Measurements from ENCODE around the gene MICALL2.

The MICALL2 gene

DNA sequence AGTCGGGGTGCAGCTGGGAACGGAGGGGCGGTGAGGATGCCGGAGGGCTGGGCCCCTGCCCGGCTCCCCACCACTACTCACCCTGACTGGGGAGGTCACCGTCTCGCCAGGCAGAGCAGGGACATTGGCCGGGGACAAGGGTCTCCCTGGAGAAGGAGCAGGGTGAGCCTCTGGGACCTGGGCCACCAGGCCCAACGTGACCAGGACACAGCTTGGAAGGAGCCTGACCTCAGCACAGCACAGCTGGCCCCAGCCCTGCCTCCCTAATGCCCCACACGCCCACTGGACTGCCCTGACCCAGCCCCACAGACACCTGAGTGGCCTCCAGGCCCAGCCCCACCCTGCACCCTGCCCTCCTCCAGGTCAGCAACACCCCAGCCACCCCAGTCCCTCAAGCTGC lies 21.1 kb downstream of the MICALL2 start:
- Histone ChIP-seq H3K9ac (ENCODE audit: low read length) (no peak overlapping the region), H3K4me3 (ENCODE audit: low read depth, low read length) (no peak overlapping the region), H3K9me3 (ENCODE audit: control insufficient read depth, insufficient read depth, low read depth, low read length) (no peaks in the 10 kb centered on the region), H3K36me3 (ENCODE audit: control insufficient read depth, insufficient read depth, low read length) (no peaks in the 10 kb centered on the region), H3K4me1 (ENCODE audit: control insufficient read depth, insufficient read depth, low read length) (no peaks in the 10 kb centered on the region), H3K27ac (ENCODE audit: low read depth, low read length) (no peak overlapping the region), H3K27me3 (ENCODE audit: control insufficient read depth, insufficient read depth, low read length) (no peaks in the 10 kb centered on the region)

DNA sequence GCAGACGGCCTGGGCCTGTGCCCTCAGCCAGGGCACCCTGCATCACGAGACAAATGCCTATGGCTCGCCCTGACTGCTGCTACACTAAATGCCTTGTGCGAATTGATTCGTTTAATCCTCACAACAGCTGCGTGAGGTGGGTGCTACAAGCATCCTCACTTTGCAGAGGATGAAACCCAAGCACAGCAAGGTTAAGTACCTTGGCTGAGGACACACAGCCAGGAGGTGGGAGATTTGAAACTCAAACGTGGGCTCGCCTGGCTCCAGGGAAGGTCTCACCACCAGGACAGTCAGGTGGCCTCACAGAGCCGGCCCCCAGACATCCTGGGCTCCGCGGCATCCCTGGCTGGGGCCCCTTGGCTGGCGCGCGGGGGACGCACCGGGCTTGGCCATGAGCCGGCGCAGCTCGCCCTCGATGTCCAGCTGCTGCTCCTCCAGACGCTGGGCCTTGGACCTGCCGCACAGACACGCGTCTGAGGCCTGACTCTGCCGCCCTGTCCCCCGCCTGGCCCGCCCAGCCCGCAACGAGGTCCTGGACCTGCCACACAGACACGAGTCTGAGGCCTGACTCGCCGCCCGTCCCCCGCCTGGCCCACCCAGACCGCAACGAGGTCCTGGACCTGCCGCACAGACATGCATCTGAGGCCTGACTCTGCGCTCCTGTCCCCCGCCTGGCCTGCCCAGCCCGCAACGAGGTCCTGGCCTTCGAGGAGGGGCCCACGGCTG lies 22.0 kb downstream of the MICALL2 start:
- Histone ChIP-seq H3K4me1 (ENCODE audit: control insufficient read depth, insufficient read depth, low read length) (no peaks in the 10 kb centered on the region), H3K9ac (ENCODE audit: low read length) (no peak overlapping the region), H3K27me3 (ENCODE audit: control insufficient read depth, insufficient read depth, low read length) (no peaks in the 10 kb centered on the region), H3K4me3 (ENCODE audit: low read depth, low read length) (no peak overlapping the region), H3K36me3 (ENCODE audit: control insufficient read depth, insufficient read depth, low read length) (no peaks in the 10 kb centered on the region), H3K9me3 (ENCODE audit: control insufficient read depth, insufficient read depth, low read depth, low read length) (no peaks in the 10 kb centered on the region), H3K27ac (ENCODE audit: low read depth, low read length) (no peak overlapping the region)

DNA sequence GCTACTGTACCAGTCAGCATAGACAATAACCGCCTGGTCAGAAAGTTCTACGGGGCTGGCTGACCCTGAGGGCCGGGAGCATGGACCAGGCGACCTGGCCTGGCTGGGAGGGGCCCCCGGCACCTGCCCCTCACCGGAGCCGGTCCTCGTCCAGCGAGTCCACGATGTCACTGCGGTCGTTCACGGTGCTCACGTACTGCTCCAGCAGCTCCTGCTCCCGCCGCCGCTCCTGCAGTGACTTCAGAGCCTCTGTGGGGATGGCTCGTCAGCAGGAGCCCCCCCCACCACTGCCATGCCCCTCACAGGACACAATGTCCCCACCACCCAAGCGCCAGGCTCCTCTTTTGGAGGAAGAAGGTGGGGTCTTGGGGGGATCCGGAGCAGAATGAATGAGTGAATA lies 22.7 kb downstream of the MICALL2 start:
- Histone ChIP-seq H3K27ac (ENCODE audit: low read depth, low read length) (no peak overlapping the region), H3K36me3 (ENCODE audit: control insufficient read depth, insufficient read depth, low read length) (no peaks in the 10 kb centered on the region), H3K4me3 (ENCODE audit: low read depth, low read length) (no peak overlapping the region), H3K27me3 (ENCODE audit: control insufficient read depth, insufficient read depth, low read length) (no peaks in the 10 kb centered on the region), H3K9ac (ENCODE audit: low read length) (no peak overlapping the region), H3K4me1 (ENCODE audit: control insufficient read depth, insufficient read depth, low read length) (no peaks in the 10 kb centered on the region), H3K9me3 (ENCODE audit: control insufficient read depth, insufficient read depth, low read depth, low read length) (no peaks in the 10 kb centered on the region)

DNA sequence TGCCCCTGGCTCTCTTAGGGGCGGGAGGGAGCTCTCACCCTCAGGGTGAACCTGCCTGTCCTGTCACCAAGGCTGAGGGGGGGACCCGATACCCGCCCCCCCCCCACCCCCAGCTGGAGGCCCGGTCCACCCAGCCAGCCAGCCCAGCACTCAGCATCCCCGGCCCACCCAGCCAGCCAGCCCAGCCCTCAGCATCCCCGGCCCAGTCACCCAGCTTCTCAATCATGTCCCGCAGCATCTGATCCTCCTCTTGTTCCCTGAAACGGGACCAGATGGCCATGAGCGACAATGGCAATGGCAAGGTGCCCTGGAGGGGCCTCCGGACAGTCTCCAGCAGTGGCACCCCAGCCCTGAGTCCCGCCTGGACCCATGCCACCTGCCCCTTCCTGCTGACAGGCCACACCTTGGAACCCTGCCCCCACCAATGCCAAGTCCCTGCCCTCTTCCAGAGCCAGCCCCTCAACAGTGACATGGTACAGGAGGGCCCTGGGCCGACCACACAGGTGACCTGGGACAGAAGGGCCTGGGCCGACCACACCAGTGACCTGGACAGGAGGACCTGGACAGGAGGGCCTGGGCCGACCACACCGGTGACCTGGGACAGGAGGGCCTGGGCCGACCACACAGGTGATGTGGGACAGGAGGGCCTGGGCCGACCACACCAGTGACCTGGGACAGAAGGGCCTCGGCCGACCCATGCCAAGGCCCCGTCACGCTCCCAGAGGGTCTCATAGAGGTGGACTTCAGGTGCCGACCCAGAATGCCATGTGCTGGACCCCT lies 24.2 kb downstream of the MICALL2 start:
- Histone ChIP-seq H3K27me3 (ENCODE audit: control insufficient read depth, insufficient read depth, low read length) (no peaks in the 10 kb centered on the region), H3K9me3 (ENCODE audit: control insufficient read depth, insufficient read depth, low read depth, low read length) (no peaks in the 10 kb centered on the region), H3K9ac (ENCODE audit: low read length) (no peak overlapping the region), H3K4me1 (ENCODE audit: control insufficient read depth, insufficient read depth, low read length) (no peaks in the 10 kb centered on the region), H3K36me3 (ENCODE audit: control insufficient read depth, insufficient read depth, low read length) (no peaks in the 10 kb centered on the region), H3K27ac (ENCODE audit: low read depth, low read length) (no peak overlapping the region), H3K4me3 (ENCODE audit: low read depth, low read length) (no peak overlapping the region)

DNA sequence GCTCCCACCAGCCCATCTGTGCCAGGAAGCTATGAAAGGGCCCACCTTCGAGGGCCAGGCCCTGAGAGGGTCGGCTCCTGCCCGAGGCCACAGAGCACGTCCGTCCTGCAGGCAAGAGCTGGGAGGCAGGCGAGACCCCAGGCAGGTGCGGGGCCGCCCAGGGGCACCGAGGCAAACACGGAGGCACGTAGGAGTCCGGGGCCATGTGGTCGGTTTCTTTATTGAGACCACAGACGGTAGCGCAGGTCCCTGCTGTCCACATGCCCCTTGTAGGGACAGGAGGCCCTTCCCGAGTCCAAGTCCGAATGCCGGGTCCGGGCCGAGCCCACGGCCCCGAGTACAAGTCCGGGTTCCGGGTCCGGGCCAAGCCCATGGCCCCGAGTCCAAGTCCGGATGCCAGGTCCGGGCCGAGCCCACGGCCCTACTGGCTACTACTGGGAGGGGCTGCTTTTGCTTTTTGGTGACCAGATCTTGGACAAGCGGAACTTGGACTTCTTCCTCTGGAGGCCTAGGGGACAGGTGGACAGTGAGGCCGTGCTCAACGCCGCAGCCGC lies 25.0 kb downstream of the MICALL2 start:
- Histone ChIP-seq H3K27ac (ENCODE audit: low read depth, low read length) (no peak overlapping the region), H3K4me1 (ENCODE audit: control insufficient read depth, insufficient read depth, low read length) (0 out of 2 replicates have a peak, but pooled peaks cover under 1% of the 10 kb centered on the region), H3K9me3 (ENCODE audit: control insufficient read depth, insufficient read depth, low read depth, low read length) (no peaks in the 10 kb centered on the region), H3K9ac (ENCODE audit: low read length) (no peak overlapping the region), H3K27me3 (ENCODE audit: control insufficient read depth, insufficient read depth, low read length) (no peaks in the 10 kb centered on the region), H3K36me3 (ENCODE audit: control insufficient read depth, insufficient read depth, low read length) (no peaks in the 10 kb centered on the region), H3K4me3 (ENCODE audit: low read depth, low read length) (no peak overlapping the region)

DNA sequence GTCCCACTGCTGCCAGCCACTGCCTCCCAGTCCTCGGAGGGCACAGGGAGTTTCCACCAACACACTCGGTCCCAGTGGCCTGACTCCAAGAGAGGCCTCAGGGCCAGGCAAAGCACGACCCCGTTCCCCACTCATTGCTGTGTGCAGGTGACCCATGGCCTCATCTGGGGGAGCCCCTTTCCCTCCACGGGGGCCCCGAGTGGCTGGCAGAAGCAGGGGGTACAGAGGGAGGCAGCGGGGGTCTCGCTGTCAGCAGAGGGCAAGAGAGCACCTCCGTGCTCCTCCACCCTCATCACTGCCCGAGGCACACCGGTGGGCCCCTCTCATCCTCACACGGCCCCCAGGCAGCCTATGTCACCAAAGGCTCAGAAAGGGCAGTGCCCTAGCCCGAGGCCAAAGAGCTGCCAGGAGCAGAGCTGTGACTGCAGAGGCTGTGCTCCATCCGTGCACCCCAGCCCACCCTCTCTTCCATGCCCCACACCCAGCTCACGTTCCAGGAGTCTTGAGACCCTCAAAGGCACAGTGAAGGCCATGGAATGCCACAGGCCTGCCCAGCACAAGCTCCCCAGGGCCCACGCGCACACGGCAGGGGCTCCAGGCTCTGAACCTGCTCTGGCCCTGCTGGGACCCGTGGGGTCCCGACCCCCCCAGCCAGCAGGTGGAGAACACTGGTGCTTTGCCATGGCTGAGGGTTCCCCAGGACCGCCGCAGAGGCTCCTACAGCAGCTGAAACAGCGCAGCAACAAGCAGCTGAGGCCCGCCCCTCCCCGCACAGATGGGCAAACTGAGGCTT lies 25.9 kb downstream of the MICALL2 start:
- Histone ChIP-seq H3K36me3 (ENCODE audit: control insufficient read depth, insufficient read depth, low read length) (no peaks in the 10 kb centered on the region), H3K27ac (ENCODE audit: low read depth, low read length) (no peak overlapping the region), H3K27me3 (ENCODE audit: control insufficient read depth, insufficient read depth, low read length) (no peaks in the 10 kb centered on the region)

DNA sequence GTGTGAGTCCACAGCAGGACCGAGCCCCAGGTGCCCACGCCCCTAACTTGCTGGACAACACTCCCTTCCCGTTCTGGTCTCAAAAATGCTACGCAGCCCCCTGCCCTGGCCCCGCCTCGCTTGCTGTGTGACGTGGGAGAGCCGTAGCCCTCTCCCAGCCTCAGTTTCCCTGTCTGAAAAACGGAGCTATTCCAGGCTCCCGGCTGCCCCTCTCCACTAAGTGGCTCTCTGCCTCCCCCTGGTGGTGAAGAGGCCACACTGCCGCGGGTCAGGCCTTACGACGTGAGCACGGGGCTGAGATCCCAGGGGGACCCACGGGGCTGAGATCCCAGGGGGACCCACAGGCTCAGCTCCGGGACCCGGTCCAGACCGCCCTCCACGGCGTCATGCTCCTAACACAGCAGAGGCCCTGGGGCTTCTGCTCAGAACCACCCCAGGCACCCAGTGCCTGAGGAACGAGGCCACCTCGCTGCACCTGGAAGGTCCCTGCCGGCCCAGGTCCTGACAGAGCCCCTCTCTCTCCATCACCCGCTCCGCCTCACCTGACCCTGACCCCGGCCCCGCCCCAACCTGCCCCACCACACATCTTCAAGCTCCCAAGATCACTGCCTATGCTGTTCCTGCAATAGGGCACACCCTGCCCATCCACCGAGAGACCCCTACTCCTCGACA lies 26.7 kb downstream of the MICALL2 start:
- no peak overlapping the region for H3K27ac ChIP-seq (ENCODE audit: low read depth, low read length)
- no peaks in the 10 kb centered on the region for H3K9me3 ChIP-seq (ENCODE audit: control insufficient read depth, insufficient read depth, low read depth, low read length)
- H3K4me3 ChIP-seq (ENCODE audit: low read depth, low read length) = no peak overlapping the region
- H3K36me3 ChIP-seq (ENCODE audit: control insufficient read depth, insufficient read depth, low read length) = no peaks in the 10 kb centered on the region
- peaks cover 8% of the 10 kb centered on the region; the same call in 1 of the 2 replicates for H3K4me1 ChIP-seq (ENCODE audit: control insufficient read depth, insufficient read depth, low read length)
- no peak overlapping the region for H3K9ac ChIP-seq (ENCODE audit: low read length)
- H3K27me3 ChIP-seq (ENCODE audit: control insufficient read depth, insufficient read depth, low read length) = no peaks in the 10 kb centered on the region

More for the DNA sequence above, 25.9 kb downstream of the MICALL2 start:
- no peaks in the 10 kb centered on the region for H3K9me3 ChIP-seq (ENCODE audit: control insufficient read depth, insufficient read depth, low read depth, low read length)
- H3K4me1 ChIP-seq (ENCODE audit: control insufficient read depth, insufficient read depth, low read length) = peaks cover 8% of the 10 kb centered on the region; the same call in 1 of the 2 replicates
- no peak overlapping the region for H3K4me3 ChIP-seq (ENCODE audit: low read depth, low read length)
- no peak overlapping the region for H3K9ac ChIP-seq (ENCODE audit: low read length)

DNA sequence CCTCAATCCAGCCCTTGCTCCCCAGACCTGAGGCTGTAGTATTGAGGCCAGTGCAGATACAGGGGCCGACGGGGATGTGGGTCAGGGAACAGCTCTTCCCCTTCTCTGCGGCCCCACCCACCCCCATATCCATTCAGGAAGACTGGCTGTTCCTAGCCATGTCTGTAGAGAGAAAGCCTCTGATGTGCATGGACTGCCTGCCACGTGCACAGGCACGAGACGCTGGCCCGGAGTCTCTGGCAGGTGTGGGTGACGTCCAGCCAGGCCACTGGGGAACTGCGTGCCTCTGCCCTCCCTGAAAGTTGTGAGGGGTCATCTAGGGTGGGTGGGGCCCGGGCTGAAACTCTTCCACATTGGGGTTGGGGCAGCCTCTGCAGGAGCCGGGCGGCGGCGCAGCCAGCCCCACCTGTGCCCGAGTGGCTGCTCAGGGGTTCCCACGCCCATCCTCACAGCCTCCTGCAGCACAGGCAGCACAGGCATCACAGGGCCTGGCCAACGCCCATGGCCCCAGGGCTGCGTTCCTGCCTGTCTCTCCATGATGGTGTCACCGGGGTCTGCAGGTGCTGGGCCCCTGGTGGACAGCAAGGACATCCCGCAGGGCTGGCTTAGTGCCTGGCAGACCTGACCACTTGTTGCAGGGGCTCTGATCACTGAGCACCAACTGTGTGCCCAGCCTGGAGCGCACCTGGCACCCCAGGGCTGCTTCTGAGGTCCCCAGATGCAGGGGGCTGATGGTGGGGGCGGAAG lies 27.5 kb downstream of the MICALL2 start:
- Histone ChIP-seq H3K4me1 (ENCODE audit: control insufficient read depth, insufficient read depth, low read length) (peaks cover 8% of the 10 kb centered on the region; the same call in 1 of the 2 replicates), H3K4me3 (ENCODE audit: low read depth, low read length) (no peak overlapping the region), H3K36me3 (ENCODE audit: control insufficient read depth, insufficient read depth, low read length) (no peaks in the 10 kb centered on the region), H3K9ac (ENCODE audit: low read length) (no peak overlapping the region), H3K27ac (ENCODE audit: low read depth, low read length) (no peak overlapping the region), H3K27me3 (ENCODE audit: control insufficient read depth, insufficient read depth, low read length) (no peaks in the 10 kb centered on the region), H3K9me3 (ENCODE audit: control insufficient read depth, insufficient read depth, low read depth, low read length) (no peaks in the 10 kb centered on the region)

DNA sequence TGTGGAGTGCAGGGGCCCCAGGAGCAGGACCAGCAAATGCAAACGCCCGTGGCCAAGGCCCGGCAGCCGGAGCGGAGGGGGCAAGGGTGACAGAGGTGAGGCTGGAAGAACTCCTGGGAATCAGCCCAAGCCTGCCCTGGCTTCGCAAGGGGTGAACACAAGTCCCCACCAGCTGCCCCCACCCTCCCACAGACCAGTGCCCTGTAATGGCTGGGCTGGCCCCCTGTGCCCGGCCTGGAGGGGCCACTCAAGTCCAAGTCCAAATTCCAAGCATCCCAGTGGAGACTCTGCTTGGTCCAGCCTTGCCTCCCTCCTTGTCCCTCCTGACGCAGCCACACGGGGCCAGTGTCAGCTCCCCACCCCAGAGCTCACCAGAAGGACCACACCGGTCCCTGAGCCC lies 28.0 kb downstream of the MICALL2 start:
- Histone ChIP-seq H3K9ac (ENCODE audit: low read length) (no peak overlapping the region), H3K9me3 (ENCODE audit: control insufficient read depth, insufficient read depth, low read depth, low read length) (no peaks in the 10 kb centered on the region), H3K27me3 (ENCODE audit: control insufficient read depth, insufficient read depth, low read length) (no peaks in the 10 kb centered on the region), H3K4me3 (ENCODE audit: low read depth, low read length) (no peak overlapping the region), H3K36me3 (ENCODE audit: control insufficient read depth, insufficient read depth, low read length) (no peaks in the 10 kb centered on the region), H3K4me1 (ENCODE audit: control insufficient read depth, insufficient read depth, low read length) (peaks cover 8% of the 10 kb centered on the region; the same call in 1 of the 2 replicates), H3K27ac (ENCODE audit: low read depth, low read length) (no peak overlapping the region)

All from HUES6 (cell line).